Stimulated activated CD8-positive, alpha-beta memory T cell treated with anti-CD3 and anti-CD28 coated beads, Interleukin-7, amount 100 ng/mL, for 4 hours (primary cell): ENCODE measurements around the gene PTPRG.
A peak's percentile ranks its signal among the peaks of the same experiment; 100 is the strongest.

ENCODE experiments used
- DNase-seq, 2 donors: peaks; one replicate each; pipeline ENCODE4 v3.0.0-alpha.2; 2020; ENCODE audit warnings: low read depth in 2 of 2

The PTPRG gene

GRCh38 chr3:61893840-61894566 lies 332.6 kb downstream of the PTPRG start:
- DNase-seq = no peak

DNA sequence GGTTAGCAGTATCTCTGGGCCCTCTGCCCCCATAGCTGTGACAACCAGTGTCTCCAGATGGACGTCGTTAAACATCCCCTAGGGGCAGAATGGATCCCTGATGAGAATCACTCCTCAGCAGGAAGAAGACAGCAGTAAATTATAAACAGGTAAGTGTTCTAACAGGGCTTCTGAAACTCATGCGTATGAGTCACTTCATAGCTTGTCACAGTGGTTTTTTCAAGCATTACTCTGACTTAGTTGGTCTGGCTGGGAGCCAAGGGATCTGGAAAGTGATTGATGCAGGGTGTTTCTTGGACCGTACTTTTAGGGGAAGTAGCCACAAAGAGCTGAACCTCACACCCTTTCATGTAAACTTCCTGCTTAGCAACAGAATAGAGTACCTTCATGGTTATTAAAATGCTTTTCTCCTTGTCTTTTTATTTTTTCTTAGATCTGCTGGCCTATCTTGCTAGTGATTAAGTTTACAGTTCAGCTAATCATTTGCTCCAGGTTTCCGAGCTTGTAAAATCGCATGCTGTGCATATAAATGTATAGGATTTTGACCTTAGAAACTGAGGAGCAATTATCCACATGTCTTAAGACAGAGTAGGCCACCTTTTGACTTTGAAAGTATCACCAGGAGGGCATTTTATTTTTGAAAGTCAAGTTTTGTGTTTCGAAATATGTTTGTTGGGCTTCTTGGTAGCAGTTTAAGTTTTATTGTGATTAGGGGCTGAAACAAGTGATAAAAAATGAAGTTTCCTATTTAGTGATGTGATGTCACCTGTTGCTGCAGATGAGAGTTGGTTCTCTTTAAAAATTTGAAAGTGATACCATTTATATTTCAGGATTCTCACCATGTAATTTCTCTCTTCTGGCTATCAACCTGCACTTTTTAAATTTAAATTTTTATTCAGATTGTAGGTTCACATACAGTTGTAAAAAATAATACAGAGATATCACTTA lies 333.9 kb downstream of the PTPRG start:
- peak; percentile 6 to 37 for DNase-seq

DNA sequence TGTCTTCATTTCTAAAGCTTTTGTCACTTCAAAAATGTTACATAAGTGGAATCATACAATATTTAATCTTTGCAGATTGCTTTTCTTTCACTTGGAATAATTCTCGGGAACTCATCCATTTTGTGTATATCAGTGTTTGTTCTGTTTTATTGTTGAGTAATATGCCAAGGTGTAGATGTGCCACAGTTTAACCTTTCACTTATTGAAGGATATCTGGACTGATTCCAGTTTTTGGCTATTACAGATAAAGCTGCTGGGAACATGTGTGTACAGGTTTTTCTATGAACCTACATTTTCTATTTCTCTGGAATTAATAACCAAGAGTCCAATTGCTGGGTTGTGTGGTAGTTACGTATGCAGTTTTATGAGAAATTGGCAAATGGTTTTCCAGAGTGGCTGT lies 334.9 kb downstream of the PTPRG start:
- no peak for DNase-seq

- no peak for DNase-seq
Observed at GRCh38 chr3:61897848-61898247, 336.5 kb downstream of the PTPRG start.

GRCh38 chr3:61899700-61900462 lies 338.5 kb downstream of the PTPRG start:
- DNase-seq = no peak

DNA sequence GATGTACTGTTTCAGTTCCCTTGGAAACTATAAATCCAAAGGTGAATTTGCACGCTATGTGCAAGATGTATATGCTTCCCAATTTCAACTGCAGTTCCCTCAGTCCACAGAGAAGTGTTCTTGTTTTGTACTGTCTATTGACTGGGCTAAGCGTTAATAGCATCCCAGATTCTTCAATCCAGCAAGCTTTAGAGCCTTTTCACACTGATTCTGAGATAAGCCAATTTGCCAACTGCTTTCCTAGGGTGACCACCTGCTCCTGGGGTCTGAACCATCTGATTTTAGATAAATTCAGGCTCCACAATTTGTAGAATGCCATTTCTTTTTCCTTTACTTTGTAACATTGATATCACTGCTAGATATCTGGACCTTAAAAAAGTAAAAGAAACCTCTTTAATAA lies 340.1 kb downstream of the PTPRG start:
- DNase-seq = no peak

- DNase-seq = no peak
Observed at GRCh38 chr3:61901986-61902385, 340.6 kb downstream of the PTPRG start.

GRCh38 chr3:61903074-61903473 lies 341.7 kb downstream of the PTPRG start:
- no peak for DNase-seq

- DNase-seq = no peak
Observed at GRCh38 chr3:61903931-61904657, 342.7 kb downstream of the PTPRG start.

DNA sequence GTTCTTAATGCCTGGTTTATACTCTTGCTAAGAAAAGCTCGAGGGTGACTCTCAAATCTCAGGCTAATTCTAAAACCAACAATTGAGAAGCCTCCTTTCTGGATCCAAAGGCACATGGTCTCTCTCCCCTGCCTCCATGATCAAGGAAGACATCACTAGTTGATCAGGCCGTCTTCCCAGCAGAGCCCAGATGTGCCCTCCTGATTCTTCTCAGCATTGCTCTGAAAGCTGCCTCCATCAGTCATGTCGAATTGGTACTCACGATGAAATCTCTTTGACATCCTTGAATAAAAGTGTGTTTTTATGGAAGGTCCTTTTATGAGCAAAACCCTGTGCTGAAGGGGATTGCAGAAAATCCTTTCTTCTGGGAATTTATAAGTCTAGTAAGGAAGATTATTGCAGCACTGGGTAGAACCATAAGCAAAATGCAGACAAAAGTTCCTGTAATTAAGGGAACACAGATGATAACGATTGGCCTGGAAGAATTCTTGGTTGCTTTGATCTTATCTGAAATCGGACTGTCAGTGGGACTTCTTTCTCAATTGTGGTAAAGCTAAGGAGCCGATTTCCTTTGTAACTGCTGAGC lies 345.9 kb downstream of the PTPRG start:
- DNase-seq = no peak

GRCh38 chr3:61908382-61908781 lies 347.0 kb downstream of the PTPRG start:
- no peak for DNase-seq

- no peak for DNase-seq
Observed at GRCh38 chr3:61910732-61911131, 349.4 kb downstream of the PTPRG start.

DNA sequence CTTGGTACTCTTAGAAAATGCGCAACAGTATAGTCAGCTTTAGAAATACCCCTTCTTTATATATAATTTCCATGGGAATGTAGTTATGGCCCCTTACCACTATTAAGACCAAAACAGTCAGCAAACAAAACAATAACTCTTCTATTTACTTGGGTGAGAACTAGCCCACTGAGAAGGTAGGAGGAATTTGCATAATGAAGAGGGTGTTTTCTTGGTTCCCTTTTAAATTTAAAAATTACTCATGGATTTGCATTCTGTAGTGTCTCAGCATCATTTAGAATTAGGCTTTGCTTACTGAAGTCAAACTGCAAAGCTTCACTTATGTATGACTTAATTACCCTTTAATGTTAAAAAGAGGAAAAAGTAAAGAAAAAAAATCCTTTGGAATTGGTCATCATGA lies 350.8 kb downstream of the PTPRG start:
- DNase-seq = no peak

- no peak for DNase-seq
Observed at GRCh38 chr3:61913701-61914100, 352.3 kb downstream of the PTPRG start.

GRCh38 chr3:61914276-61914675 lies 352.9 kb downstream of the PTPRG start:
- DNase-seq = no peak

- no peak for DNase-seq
Observed at GRCh38 chr3:61915296-61915695, 353.9 kb downstream of the PTPRG start.

DNA sequence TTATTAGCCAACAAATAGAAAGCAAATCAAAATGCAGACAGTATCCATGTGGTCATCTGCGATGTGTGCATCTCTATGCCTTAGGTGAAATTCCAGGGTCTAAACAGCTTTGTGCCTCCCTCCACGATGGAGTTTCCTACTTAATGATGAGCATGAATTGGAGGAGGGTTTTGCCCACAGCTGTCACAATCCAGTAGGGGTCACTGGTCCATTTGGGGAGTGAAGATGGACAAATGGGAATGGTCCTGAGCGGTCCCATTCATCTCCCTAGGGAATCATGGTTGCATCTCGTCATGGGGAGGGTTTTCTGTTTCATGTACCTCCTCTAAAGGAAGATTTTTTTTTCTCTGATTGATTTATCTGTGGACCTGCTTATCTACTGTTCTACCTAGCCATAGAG lies 358.0 kb downstream of the PTPRG start:
- DNase-seq = no peak

- no peak for DNase-seq
Observed at GRCh38 chr3:61922118-61922517, 360.7 kb downstream of the PTPRG start.

- no peak for DNase-seq
Observed at GRCh38 chr3:61924090-61924735, 362.8 kb downstream of the PTPRG start.

DNA sequence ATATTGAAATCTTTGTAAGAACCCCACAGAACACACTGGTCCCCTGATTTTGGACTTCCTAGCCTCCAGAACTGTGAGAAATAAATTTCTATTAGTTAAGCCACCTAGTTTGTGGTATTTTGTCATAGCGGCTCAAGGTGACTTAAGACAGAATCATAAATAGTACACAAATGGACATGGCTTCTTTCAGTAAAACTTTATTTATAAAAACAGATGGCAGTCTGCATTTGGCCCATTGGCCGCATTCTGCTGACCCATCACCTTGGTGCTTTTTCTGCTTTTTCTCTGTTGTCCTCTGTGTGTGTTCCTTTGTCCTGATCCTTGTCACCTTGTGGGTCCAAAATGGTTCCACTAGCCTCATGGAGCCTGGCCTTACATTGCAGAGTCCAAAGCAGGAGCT lies 363.6 kb downstream of the PTPRG start:
- no peak for DNase-seq

DNA sequence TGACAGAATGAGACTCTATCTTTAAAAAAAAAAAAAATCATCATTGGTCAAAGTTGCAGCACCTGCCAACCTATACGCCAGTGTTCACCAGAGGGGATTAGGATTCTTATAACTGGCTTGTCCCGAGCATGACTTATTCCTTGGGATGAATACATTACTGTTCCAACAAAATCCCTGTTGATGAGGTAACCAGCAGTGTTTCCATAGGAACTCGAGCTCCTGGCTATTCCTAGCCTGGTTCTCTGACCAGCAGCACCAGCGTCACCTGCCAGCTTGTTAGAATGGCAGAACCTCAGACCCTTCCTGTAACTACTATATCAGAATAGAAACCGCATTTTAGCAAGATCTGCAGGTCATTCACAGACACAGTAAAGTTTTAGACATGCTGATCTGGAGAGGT lies 364.4 kb downstream of the PTPRG start:
- DNase-seq = no peak
